ENCODE data around the gene RBM8A.

- TF ChIP-seq CTCF (IDR thresholded peaks at IDR 0.05) (no peak), ZFX (IDR thresholded peaks at IDR 0.05; ENCODE audit: borderline replicate concordance) (no peak)
Observed at GRCh38 chr1:145955436-145955835, 28.2 kb upstream of the RBM8A start.
